IPS DF 4.7 (cell line): ENCODE results near the gene AFF3.
"Not testable (repeated sequence)": the region's sequence is repeated elsewhere in the genome, so short reads cannot be mapped to it uniquely, and the experiment has no call there.

ENCODE experiments used
- DNase-seq: peaks from one replicate; pipeline ENCODE4 v3.0.0-alpha.2; 2013; ENCODE audit warnings: low spot score; ENCODE audit errors: extremely low read depth

The AFF3 gene

GRCh38 chr2:99509387-99509786 lies 633.0 kb downstream of the AFF3 start:
- DNase-seq = no peak

- no peak for DNase-seq
Observed at GRCh38 chr2:99507937-99508818, 634.2 kb downstream of the AFF3 start.

- DNase-seq = no peak
Observed at GRCh38 chr2:99504844-99505584, 637.4 kb downstream of the AFF3 start.

- DNase-seq = not testable (repeated sequence)
Observed at GRCh38 chr2:99503662-99504416, 638.6 kb downstream of the AFF3 start.

- DNase-seq = no peak
Observed at GRCh38 chr2:99496021-99496420, 646.4 kb downstream of the AFF3 start.
